BJ (cell line): ENCODE results near the gene CHST5. TPM values are rescaled to one million over a fixed set of nuclear protein-coding genes. Genes with fewer than 3 reads are reported as not detected.
"Not testable (repeated sequence)": the region's sequence is repeated elsewhere in the genome, so short reads cannot be mapped to it uniquely, and the experiment has no call there.

ENCODE experiments used
- CTCF ChIA-PET: fragments of 350-600 bp; formaldehyde crosslinking; extraction: SDS; loops from one replicate; lab custom pipeline; 2021; ENCODE audit warnings: antibody characterized with exemption, inconsistent platforms; lab: Yijun Ruan, JAX
- POLR2A ChIA-PET: fragments of 300-600 bp; sonication (Branson Sonifier 250); formaldehyde crosslinking; extraction: SDS; loops from one replicate; lab custom pipeline; 2021; ENCODE audit warnings: antibody characterized with exemption; lab: Charles Lee
- DNase-seq: peaks from one replicate; pipeline ENCODE4 v3.0.0-alpha.2; 2011; ENCODE audit warnings: low read depth
- H3K27me3 ChIP-seq: 2 replicates; pipeline ENCODE4 v1.6.0; 2011; ENCODE audit warnings: low read length; ENCODE audit not compliant: control insufficient read depth, insufficient read depth
- H3K36me3 ChIP-seq: 2 replicates; pipeline ENCODE4 v1.5.1; 2011; ENCODE audit warnings: low read length; ENCODE audit not compliant: control insufficient read depth, insufficient read depth
- H3K4me3 ChIP-seq: 2 replicates; pipeline ENCODE4 v1.5.1; 2011; ENCODE audit warnings: low read depth, mild to moderate bottlenecking, control low read depth, low read length
- polyA plus RNA-seq: library from polyadenylated mRNA; depleted of rRNA; stranded (reverse); fragments of >200 nt; gene quantifications from 2 replicates; pipeline ENCODE4 v1.2.3, GENCODE V29; 2011
- TF ChIP-seq, protein P1 (sequence below): IDR thresholded peaks from 2 replicates; pipeline ENCODE4 v1.5.1; 2011; ENCODE audit warnings: low read depth, mild to moderate bottlenecking, control low read depth, inconsistent platforms, low read length, moderate library complexity; ENCODE audit not compliant: insufficient read depth

The CHST5 gene
- polyA plus RNA-seq, 1 experiment, result not detected

DNA sequence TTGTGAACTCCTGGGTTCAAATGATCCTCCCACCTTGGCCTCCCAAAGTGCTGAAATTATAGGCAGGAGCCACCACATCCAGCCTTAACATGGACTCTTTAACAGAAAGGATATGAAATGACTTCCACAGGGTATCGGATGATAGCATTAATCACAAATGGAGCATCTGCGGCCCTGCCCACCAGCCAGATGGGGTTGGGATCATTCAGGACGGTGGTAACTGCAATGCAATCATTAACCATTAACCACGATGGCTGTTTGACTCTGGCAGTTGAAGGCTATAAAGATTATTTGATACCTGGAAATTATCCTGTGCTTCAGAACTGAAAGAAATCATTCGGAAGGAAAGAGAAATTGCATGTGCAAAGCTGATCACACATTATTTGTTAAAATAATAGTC is 5.3 kb upstream of the CHST5 start:
- DNase-seq, result no peak
- Histone ChIP-seq H3K36me3 (peaks cover 2% of the 10 kb centered on the region), H3K27me3 (no peaks in the 10 kb centered on the region), H3K4me3 (no peak overlapping the region)
- ChIA-PET CTCF (no interaction called here), POLR2A (no interaction called here)
- TF ChIP-seq, protein P1, sequence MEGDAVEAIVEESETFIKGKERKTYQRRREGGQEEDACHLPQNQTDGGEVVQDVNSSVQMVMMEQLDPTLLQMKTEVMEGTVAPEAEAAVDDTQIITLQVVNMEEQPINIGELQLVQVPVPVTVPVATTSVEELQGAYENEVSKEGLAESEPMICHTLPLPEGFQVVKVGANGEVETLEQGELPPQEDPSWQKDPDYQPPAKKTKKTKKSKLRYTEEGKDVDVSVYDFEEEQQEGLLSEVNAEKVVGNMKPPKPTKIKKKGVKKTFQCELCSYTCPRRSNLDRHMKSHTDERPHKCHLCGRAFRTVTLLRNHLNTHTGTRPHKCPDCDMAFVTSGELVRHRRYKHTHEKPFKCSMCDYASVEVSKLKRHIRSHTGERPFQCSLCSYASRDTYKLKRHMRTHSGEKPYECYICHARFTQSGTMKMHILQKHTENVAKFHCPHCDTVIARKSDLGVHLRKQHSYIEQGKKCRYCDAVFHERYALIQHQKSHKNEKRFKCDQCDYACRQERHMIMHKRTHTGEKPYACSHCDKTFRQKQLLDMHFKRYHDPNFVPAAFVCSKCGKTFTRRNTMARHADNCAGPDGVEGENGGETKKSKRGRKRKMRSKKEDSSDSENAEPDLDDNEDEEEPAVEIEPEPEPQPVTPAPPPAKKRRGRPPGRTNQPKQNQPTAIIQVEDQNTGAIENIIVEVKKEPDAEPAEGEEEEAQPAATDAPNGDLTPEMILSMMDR, result no peak

DNA sequence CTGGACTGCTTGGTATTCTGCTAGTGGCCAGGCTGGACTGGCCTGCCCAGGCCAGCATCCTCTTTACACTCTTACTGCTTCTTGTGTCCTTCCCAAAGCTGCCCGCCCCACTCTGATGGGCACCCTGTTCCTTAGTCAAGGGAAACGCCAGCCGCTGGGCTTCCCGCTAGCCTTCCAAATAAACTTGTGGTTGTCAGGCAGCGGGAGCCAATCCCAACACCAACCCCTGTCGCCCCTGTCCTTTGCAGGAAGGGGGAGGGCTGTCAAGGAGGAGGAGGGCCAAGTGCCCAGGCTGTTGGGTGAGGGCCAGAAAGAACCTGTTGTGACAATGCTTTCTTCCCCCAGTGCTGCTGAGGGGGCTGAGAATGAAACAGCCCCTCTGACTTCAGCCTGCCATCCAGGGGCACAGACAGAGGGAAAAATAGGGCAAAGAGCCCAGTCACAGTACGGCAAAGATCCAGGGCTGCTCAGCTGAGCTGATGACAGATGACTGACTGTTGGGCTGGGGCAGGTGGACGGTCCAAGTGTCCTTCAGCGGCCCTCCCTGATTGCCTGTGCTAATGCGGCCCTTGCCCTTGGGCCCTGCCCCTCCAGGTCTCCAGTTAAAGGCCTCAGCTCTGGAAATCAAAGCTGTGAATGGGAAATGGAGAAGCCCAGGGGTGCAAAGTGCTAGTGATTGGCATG is 3.1 kb upstream of the CHST5 start:
- H3K4me3 ChIP-seq, H3K36me3 ChIP-seq, H3K27me3 ChIP-seq, DNase-seq: not testable (repeated sequence)
- ChIA-PET CTCF (interaction anchor here (1.5 kb wide), 1 partner anchor 22 kb away, joined by 4 read pairs; no protein-coding TSS in a partner anchor), POLR2A (interaction anchor here (0.7 kb wide), 1 partner anchor 31 kb away, joined by 3 read pairs; no protein-coding TSS in a partner anchor)

DNA sequence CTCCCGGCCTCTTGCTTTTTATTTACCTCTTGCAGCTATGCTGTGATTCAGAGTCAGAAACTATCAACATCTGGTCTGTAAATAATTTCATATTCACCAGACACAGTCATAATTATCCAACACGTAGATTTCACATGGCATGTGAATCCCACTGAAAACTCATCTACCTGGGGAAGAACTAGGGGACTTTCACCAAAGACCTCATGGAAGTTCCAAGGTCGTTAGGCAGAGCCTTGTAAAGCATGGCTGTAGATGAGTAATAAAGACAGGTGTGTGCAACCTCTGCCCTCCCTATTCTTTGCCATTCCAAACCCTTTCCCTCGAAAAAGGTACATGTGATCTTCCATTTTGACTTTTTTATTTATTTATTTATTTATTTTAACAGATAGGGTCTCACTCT is 1.9 kb upstream of the CHST5 start:
- Histone ChIP-seq H3K36me3 (no peaks in the 10 kb centered on the region), H3K4me3 (no peak overlapping the region), H3K27me3 (no peaks in the 10 kb centered on the region)
- TF ChIP-seq, protein P1, result no peak
- DNase-seq, result no peak
- ChIA-PET CTCF (interaction anchor here (1.0 kb wide), 1 partner anchor 21 kb away, joined by 3 read pairs; no protein-coding TSS in a partner anchor), POLR2A (no interaction called here)

DNA sequence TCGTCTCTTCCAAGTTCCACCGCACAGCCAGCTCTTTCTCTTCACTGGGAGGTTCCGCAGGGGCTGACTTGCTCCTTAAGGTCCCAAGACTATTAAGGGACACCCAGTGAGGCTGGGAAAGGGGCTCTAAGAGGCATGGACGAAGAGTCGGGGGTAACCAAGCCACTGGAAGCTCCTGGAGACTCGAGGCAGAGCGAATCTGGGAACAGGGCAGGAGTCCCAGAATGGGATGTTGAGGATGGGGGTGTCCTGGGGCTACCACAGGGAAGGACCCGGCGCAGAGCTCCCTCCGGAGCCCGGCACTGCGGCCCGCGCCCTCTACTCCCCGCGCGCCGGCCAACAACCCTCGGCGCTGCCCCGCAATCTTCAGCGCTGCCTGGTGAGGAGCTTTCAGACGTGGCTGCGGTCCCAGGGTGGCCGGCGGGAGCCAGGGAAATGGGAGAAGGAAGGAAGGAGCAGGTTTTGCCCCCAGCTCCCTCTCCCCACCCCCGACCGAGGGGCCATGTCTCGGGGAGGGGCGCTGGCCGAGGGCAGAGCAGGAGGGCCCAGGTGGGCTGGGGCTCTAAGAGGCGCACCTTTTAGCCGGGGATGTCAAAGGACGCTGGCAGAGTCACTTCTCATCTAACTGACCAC is 581 bp downstream of the CHST5 start:
- ChIA-PET CTCF (interaction anchor here (0.8 kb wide), 1 partner anchor 14 kb away, joined by 4 read pairs; no protein-coding TSS in a partner anchor), POLR2A (no interaction called here)
- no peaks in the 10 kb centered on the region for H3K36me3 ChIP-seq
- TF ChIP-seq, protein P1, result no peak
- no peak for DNase-seq
- H3K27me3 ChIP-seq, result no peaks in the 10 kb centered on the region
- no peak overlapping the region for H3K4me3 ChIP-seq

DNA sequence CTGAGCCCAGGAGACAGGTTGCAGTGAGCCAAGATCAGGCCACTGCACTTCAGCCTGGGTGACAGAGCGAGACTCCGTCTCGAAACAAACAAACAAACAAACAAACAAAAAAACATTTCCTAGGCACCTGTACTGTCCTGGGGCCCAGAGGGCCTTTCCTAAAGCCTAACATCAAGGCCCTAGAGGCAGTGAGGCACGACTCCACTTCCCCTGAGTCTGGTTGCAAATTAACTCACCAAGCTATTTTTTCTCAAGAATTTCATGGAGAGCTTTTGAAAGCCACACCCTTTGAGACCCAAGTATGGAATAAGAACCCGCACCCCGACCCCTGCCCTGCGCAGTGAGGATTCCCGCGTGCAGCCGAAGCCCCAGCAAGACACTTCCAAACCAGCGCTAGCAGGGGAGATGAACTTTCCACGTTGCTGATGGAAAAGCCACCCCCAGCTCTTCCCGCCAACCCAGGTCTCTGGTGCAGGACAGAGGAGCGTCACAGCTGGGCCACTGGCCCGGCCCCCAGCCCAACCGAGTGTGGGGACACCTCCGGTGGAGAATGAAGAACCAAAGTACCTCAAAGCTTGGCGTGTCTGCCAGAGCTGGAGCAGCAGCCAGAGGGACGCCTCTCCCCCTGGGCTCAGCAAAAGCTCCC is 1.2 kb downstream of the CHST5 start:
- no peaks in the 10 kb centered on the region for H3K36me3 ChIP-seq
- TF ChIP-seq, protein P1, result no peak
- POLR2A ChIA-PET, result no interaction called here
- no peak for DNase-seq
- CTCF ChIA-PET, result interaction anchor here (0.5 to 0.8 kb wide), 2 partner anchors 15 to 375 kb away, joined by 3 to 4 read pairs; no protein-coding TSS in a partner anchor
- H3K4me3 ChIP-seq, result no peak overlapping the region
- no peaks in the 10 kb centered on the region for H3K27me3 ChIP-seq
